Lower leg skin (tissue), 3 donors: Measurements from ENCODE around the gene ATP1B1.

Experiments
- CTCF ChIP-seq, 3 donors: fragments of 450-650 bp; IDR thresholded peaks; one replicate each; pipeline ENCODE4 v1.5.1; 2016; ENCODE audit warnings: antibody characterized with exemption in 3 of 3, mild to moderate bottlenecking in 3 of 3, moderate library complexity in 2 of 3
- POLR2A ChIP-seq, 2 donors: fragments of 450-650 bp; IDR thresholded peaks; one replicate each; pipeline ENCODE4 v1.6.1; 2016 to 2017; ENCODE audit warnings: antibody characterized with exemption in 2 of 2, mild to moderate bottlenecking in 1 of 2, moderate library complexity in 1 of 2

- TF ChIP-seq CTCF (IDR thresholded peaks at IDR 0.05) (no peak), POLR2A (IDR thresholded peaks at IDR 0.05) (no peak)
Measured at GRCh38 chr1:169156580-169156979, 50.1 kb downstream of the ATP1B1 start.
